T-helper 22 cell (primary cell): ENCODE results near the gene GMIP.
"Not testable (repeated sequence)": the region's sequence is repeated elsewhere in the genome, so short reads cannot be mapped to it uniquely, and the experiment has no call there.

Source experiments
- DNase-seq: peaks from one replicate; pipeline ENCODE4 v3.0.0-alpha.2; 2020; ENCODE audit warnings: low read depth

GMIP gene

GRCh38 chr19:19643158-19644053, at the start of gene GMIP:
GMIP (minus strand) TSS chr19:19643657; CDS start chr19:19643529, 128 bp downstream.
- DNase-seq, result peak; percentile 74

GRCh38 chr19:19691683-19692082, 48.2 kb upstream of the GMIP start:
- DNase-seq, result no peak

- not testable (repeated sequence) for DNase-seq
These were observed 45.6 kb upstream of the GMIP start for GRCh38 chr19:19689023-19689422.

- DNase-seq, result no peak
These were observed 43.6 kb upstream of the GMIP start for GRCh38 chr19:19687090-19687489.

GRCh38 chr19:19686580-19686979, 43.1 kb upstream of the GMIP start:
- DNase-seq, result no peak

- DNase-seq, result not testable (repeated sequence)
These were observed 42.7 kb upstream of the GMIP start for GRCh38 chr19:19686119-19686518.

- no peak for DNase-seq
These were observed 36.0 kb upstream of the GMIP start for GRCh38 chr19:19679176-19680073.

- DNase-seq, result no peak
These were observed 34.1 kb upstream of the GMIP start for GRCh38 chr19:19677579-19677978.

- DNase-seq, result no peak
These were observed 30.9 kb upstream of the GMIP start for GRCh38 chr19:19674315-19674714.

GRCh38 chr19:19672816-19673215, 29.4 kb upstream of the GMIP start:
- DNase-seq, result no peak

- DNase-seq, result no peak
These were observed 26.7 kb upstream of the GMIP start for GRCh38 chr19:19670070-19670551.

GRCh38 chr19:19668230-19669012, 25.0 kb upstream of the GMIP start, which contains the start of gene ZNF101:
ZNF101 (plus strand) TSS chr19:19668839; CDS start chr19:19668964, 125 bp downstream.
- DNase-seq, result peak; percentile 89

- not testable (repeated sequence) for DNase-seq
These were observed 22.0 kb upstream of the GMIP start for GRCh38 chr19:19665420-19665948.

- DNase-seq, result peak; percentile 95
These were observed 20.0 kb upstream of the GMIP start, which contains the start of gene ATP13A1 for GRCh38 chr19:19663256-19664120. ATP13A1 (minus strand) TSS chr19:19663676; CDS start chr19:19663666, 10 bp downstream.

- no peak for DNase-seq
These were observed 19.4 kb upstream of the GMIP start for GRCh38 chr19:19662871-19663255.

GRCh38 chr19:19662344-19662743, 18.9 kb upstream of the GMIP start:
- DNase-seq, result no peak

- peak; percentile 37 for DNase-seq
These were observed 18.3 kb upstream of the GMIP start for GRCh38 chr19:19661675-19662251.

GRCh38 chr19:19661141-19661674, 17.8 kb upstream of the GMIP start:
- no peak for DNase-seq

GRCh38 chr19:19659646-19660245, 16.3 kb upstream of the GMIP start:
- DNase-seq, result no peak
